ENCODE results near the gene DAAM1. TPM values are rescaled to one million over a fixed set of nuclear protein-coding genes. Genes with fewer than 3 reads are reported as not detected.

Gene DAAM1
- total RNA-seq, 4 donors from 2014 or later: 25.3 to 47.2 (median 37.8) TPM

DNA sequence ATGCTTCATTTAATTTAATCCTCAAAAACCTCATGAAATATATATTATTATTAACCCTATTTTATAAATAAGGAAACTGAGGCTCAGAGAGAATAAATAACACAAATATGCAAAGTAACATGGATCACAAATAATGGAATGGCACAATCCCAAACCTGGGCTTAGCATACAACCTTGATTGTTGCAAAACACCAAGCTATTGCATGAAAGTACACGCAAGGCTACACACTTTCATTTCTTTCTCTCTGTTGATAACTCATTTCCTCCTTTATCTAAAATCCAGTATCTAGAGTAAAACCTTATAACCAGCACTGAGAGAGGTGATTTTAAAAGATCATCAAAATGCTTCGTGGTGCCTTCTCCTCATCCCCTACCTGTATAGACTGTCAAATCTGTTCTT lies 2.8 kb upstream of the DAAM1 start:
- peaks cover 5 to 7% of the 10 kb centered on the region in 2 donors for H3K4me1 ChIP-seq
- no peak for TF ChIP-seq POLR2A (IDR thresholded peaks at IDR 0.05)
- no peak for TF ChIP-seq CTCF (IDR thresholded peaks at IDR 0.05)
- H3K36me3 ChIP-seq: no peaks in the 10 kb centered on the region
- intact Hi-C loops (cut with DNase I): loop anchor here (5.0 to 10.0 kb wide), 2 partner anchors 61 to 177 kb away; no protein-coding TSS in a partner anchor
- H3K9me3 ChIP-seq: no peaks in the 10 kb centered on the region
- no peaks in the 10 kb centered on the region for H3K27me3 ChIP-seq
- WGBS, 2 donors: 90 to 95% methylated on average over 2 of the region's 2 CpGs
- H3K27ac ChIP-seq: no peak overlapping the region
- no peak for DNase-seq
- no peak overlapping the region for H3K4me3 ChIP-seq (replicated peaks in 1 of 3)

DNA sequence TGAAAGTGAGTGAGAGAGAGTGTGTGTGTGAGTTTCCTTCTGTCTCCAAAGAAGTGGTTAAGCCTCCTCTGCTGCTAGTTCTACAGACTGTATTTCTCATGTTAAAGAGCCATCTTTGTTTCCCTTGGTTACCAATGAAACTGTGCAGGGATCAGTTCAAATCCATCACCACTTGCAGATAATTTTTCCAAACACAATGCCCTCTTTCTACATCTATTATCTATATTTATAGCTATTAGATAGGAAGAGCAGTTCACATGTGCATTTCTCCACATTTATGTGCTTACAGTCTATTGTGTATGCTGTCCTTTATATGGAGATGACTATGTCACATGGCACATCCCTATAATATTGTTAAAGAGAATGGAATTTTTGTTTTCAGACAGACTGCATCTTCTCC lies 2.2 kb upstream of the DAAM1 start:
- H3K4me3 ChIP-seq (replicated peaks in 1 of 3): no peak overlapping the region
- H3K27ac ChIP-seq: no peak overlapping the region
- no peaks in the 10 kb centered on the region for H3K27me3 ChIP-seq
- TF ChIP-seq POLR2A (IDR thresholded peaks at IDR 0.05) (no peak), CTCF (IDR thresholded peaks at IDR 0.05) (no peak)
- H3K9me3 ChIP-seq: no peaks in the 10 kb centered on the region
- peaks cover 5 to 7% of the 10 kb centered on the region in 2 donors for H3K4me1 ChIP-seq
- no peak for DNase-seq
- intact Hi-C loops (cut with DNase I): loop anchor here (5.0 to 10.0 kb wide), 2 partner anchors 62 to 176 kb away; no protein-coding TSS in a partner anchor
- no peaks in the 10 kb centered on the region for H3K36me3 ChIP-seq

GRCh38 chr14:59187118-59187517 lies 1.3 kb upstream of the DAAM1 start:
- Histone ChIP-seq H3K4me1 (peaks cover 5 to 7% of the 10 kb centered on the region in 2 donors), H3K27me3 (no peaks in the 10 kb centered on the region), H3K9me3 (no peaks in the 10 kb centered on the region), H3K4me3 (replicated peaks in 1 of 3) (no peak overlapping the region), H3K36me3 (no peaks in the 10 kb centered on the region), H3K27ac (no peak overlapping the region)
- intact Hi-C loops (cut with DNase I): loop anchor here (5.0 to 10.0 kb wide), 2 partner anchors 62 to 175 kb away; no protein-coding TSS in a partner anchor
- TF ChIP-seq CTCF (IDR thresholded peaks at IDR 0.05): no peak
- no peak for TF ChIP-seq POLR2A (IDR thresholded peaks at IDR 0.05)
- no peak for DNase-seq
- WGBS, 2 donors: 60 to 61% methylated on average over 4 of the region's 4 CpGs

- Histone ChIP-seq H3K27me3 (no peaks in the 10 kb centered on the region), H3K4me1 (peaks cover 5 to 7% of the 10 kb centered on the region in 2 donors), H3K9me3 (no peaks in the 10 kb centered on the region), H3K4me3 (replicated peaks in 1 of 3) (peak overlapping the region; percentile 49 to 76 (median 61)), H3K27ac (peak overlapping the region; percentile 73 to 95 (median 94)), H3K36me3 (no peaks in the 10 kb centered on the region)
- no peak for TF ChIP-seq CTCF (IDR thresholded peaks at IDR 0.05)
- no peak for TF ChIP-seq POLR2A (IDR thresholded peaks at IDR 0.05)
- DNase-seq: peak; percentile 24 to 44
- WGBS, 2 donors: 0 to 1% methylated on average over 22 to 42 of the region's 43 CpGs
- intact Hi-C loops (cut with DNase I): loop anchor here (5.0 to 10.0 kb wide), 2 partner anchors 63 to 174 kb away; no protein-coding TSS in a partner anchor
Observed at GRCh38 chr14:59187802-59188460, 536 bp upstream of the DAAM1 start.

DNA sequence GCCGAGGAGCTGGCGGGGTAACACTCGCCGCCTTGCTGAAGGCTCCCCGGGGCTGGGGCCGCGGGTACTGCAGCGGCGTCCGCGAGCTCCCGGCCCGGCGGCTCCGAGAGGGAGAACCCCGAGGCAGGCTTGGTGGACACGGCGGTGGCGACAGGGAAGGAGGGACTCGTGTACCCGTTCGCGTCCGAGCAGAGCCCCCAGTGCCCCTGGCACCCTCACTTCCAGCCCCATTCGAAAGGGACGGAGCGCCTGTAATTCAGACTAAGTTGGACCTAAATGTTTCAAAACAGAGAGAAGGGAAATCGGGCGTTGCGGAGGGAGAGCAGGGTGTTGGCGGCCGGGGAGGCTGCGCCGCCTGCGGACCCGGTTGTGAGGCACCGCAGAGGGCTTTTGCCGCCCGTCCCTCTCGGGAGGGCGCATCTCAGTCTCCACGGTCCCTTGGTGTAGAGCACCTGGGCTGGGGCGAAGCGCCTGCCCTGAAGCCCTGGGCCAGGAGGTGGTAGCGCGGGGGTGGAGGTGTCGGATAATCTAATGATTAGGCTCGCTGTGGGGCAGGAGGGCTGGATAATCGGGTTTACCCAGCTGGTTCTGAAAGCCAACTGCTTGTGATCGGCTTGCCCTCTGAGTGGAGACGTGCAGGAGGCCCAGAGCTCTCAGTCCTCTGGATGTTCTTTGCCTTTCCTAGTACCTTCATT lies 771 bp downstream of the DAAM1 start:
- peaks cover 5 to 7% of the 10 kb centered on the region in 2 donors for H3K4me1 ChIP-seq
- intact Hi-C loops (cut with DNase I): loop anchor here (5.0 to 10.0 kb wide), 2 partner anchors 64 to 173 kb away; no protein-coding TSS in a partner anchor

More for the DNA sequence above, 771 bp downstream of the DAAM1 start:
- Histone ChIP-seq H3K9me3 (no peaks in the 10 kb centered on the region), H3K36me3 (no peaks in the 10 kb centered on the region), H3K27ac (peak overlapping the region; percentile 92 to 95 (median 94)), H3K27me3 (no peaks in the 10 kb centered on the region), H3K4me3 (replicated peaks in 1 of 3) (peak overlapping the region; percentile 73 to 90 (median 76))
- DNase-seq: peak; percentile 40 to 44
- TF ChIP-seq CTCF (IDR thresholded peaks at IDR 0.05): no peak
- TF ChIP-seq POLR2A (IDR thresholded peaks at IDR 0.05): no peak
- 0% methylated on average over 27 of the region's 51 CpGs for WGBS, 2 donors

All from thyroid gland (tissue), 4 donors.